Inflammatory macrophage treated with lipopolysaccharide for 1 hour (primary cell): ENCODE measurements around the gene LRRC4C.
"Not testable (repeated sequence)": the region's sequence is repeated elsewhere in the genome, so short reads cannot be mapped to it uniquely, and the experiment has no call there.

Experiments used
- DNase-seq, 2 donors: peaks; one replicate each; pipeline ENCODE4 v3.0.0-alpha.2; 2020 to 2022

The LRRC4C gene

DNA sequence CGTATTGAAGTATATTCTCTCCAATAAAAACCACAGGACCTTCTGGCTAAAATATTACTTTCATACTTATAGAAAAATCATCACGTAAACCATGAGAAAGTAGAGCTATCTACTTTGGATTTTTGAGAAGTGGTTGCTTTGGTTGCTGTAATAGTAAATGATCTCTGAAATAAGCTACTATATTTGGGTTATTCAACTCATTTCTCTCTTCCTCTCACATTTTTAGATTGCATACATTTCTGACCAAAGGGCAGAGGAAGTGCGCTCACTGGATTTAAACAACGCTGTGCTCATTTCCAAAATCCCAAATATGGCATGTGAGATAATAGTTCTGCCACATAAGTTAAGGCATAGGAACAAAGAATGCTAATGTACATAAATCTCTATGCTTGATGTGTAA lies 357.0 kb downstream of the LRRC4C start:
- DNase-seq = no peak

DNA sequence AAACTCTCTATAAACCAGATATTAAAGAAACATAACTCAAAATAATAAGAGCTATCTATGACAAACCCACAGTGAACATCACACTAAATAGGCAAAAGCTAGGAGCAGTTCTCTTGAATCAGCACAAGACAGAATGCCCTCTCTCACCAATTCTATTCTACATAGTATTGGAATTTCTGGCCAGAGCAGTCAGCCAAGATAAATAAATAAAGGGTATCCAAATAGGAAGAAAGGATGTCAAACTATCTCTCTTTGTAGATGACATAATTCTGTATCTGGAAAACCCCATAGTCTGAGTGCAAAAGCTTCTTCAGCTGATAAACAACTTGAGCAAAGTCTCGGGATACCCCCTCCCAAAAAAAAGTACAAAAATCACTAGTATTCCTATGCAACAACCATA lies 359.8 kb downstream of the LRRC4C start:
- DNase-seq = no peak

DNA sequence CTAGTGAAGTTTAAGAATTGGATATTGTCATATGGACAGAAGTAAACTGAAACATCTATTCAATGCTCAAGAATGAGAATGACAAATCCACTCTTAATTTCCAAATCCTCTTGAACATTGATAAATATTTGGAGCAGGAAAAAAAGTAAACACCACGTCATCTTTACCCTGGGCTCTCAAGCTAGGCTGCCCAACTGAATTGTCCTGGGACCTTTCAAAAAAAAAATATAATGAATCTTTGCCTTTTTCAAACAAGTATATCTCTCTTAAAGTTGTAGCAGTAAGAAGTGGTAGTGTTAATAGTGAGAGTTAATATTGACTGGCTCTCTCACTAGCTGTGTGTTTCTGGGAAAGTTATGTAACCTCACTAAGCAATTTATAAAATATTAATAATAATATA lies 374.3 kb downstream of the LRRC4C start:
- DNase-seq = no peak

DNA sequence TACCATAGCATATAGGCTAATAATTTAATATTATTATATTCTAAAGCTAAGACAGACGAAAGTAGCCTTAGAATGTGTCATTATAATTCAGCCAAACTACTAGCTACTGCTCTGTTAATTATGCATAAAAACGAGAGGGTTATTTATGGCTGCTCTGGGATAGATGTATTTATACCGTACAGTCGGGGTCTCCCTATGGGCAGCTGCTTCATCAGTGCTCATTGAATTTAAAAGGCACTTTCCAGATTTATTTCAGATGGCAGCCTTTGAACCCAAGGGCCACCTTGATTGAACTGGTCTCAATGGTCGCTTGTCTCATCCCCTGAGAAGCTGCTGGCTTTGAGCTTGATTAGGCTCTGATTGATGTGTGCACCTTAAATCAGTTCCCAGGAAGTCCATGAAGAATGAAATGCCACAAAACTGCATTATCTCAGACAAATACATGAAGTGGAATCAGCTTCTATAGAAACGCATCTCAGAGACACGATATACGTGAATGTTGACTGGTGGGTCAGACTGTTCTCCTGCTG lies 377.6 kb downstream of the LRRC4C start:
- no peak for DNase-seq

GRCh38 chr11:41074318-41074717 lies 385.1 kb downstream of the LRRC4C start:
- DNase-seq = no peak

- no peak for DNase-seq
These were observed 394.0 kb downstream of the LRRC4C start for GRCh38 chr11:41065432-41065831.

- DNase-seq = no peak
These were observed 401.3 kb downstream of the LRRC4C start for GRCh38 chr11:41058138-41058537.

DNA sequence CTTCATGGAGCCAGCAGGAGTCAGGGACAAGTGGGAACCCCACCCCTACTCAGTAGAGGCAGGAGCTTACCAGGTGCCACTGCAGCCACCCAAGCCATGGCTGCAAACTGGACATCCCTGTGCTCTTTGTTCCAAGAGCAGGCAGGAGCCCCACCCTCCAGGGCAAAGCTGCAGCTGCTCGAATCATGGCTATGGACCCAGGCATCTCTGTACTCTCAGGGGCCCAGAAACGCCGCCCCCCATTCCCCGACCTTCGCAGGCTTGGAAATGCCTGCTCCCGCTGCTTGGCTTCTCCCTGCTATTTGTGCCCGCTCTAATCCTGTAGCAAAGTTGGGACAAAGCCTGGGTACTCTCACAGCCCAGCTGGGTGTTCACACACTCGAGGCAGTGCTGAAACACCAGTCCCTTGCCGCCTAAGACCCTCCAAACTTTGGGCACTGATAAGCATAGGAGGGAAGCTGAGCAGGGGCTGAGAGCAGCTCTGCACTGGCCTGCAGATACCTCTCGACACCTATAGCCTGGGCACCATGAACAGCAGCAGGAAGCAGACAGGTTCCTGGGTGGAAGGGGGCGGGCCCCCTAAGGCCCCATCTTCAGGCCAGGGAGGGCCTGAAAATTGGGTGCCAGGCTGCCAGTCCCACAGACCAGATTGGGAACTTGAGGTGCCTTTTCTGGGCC lies 402.4 kb downstream of the LRRC4C start:
- DNase-seq = no peak

GRCh38 chr11:41053894-41054293 lies 405.6 kb downstream of the LRRC4C start:
- no peak for DNase-seq

DNA sequence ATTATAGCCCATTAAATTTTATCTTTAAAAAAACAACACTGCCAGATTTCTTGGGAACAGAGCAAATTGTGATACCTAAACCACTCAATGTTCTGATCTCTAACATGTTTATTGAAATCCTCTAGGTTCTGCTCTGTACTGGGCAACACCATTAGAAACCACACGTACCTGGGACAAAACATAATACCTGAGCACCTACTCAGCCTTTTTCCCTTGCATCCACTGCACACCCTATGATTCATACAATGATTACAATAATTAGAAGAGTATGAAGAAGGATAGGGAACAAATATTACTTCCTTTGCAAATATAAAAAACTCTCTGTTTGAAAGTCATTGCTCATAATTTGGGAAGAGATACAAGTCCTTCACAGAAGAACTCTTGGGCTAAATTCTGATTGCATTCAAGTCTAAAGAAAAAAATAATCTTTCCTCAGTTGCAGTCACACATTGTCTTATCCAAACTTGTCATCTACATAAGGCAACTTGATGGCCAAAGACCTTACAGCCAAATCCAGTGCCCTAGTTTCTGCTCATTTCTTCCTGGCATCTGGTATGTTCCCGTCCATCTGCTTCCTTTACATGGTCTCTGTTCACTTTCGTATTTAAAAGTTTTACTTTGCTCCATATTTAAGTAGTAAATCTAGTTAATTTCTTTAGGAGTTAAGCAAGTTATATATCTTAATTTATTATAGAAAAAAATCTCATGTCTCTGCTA lies 407.4 kb downstream of the LRRC4C start:
- no peak for DNase-seq

- DNase-seq = no peak
These were observed 408.7 kb downstream of the LRRC4C start for GRCh38 chr11:41050791-41051190.

DNA sequence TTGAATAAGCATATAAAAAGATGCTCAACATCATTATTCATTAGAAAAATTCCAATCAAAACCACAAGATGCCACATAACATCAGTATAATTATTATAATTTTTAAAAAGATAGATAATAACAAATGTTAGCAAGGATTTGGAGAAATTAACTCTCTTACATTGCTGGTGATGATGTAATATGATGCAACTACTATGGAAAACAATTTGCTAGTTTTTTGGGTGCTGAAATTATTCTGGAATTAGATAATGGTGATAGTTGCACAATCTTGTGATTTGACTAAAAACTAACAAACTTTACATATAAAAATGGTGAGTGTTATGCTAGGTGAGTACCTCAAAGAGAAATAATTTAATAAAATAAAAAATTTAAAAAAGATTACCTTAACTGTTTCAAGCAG lies 412.2 kb downstream of the LRRC4C start:
- DNase-seq = no peak

GRCh38 chr11:41045266-41045665 lies 414.2 kb downstream of the LRRC4C start:
- DNase-seq = no peak

GRCh38 chr11:41044747-41045146 lies 414.7 kb downstream of the LRRC4C start:
- no peak for DNase-seq

DNA sequence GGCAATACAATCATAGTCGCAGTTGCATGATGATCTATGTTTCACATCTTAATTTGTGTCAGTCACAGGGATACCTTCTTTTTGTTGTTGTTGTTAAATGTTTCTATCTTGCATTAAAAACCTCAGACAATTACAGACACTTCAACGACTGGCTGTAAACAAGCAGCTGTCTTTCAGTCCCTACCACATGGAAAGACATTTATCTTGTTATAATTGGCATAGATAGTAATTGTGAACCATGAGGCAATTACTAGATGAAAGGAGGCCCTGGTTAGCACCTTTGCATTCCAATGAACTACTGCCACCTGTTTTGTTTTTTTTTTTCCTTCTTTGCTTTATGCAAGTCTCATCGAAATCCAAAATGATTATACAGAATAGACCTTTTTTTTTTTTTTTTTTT lies 416.8 kb downstream of the LRRC4C start:
- DNase-seq = no peak

DNA sequence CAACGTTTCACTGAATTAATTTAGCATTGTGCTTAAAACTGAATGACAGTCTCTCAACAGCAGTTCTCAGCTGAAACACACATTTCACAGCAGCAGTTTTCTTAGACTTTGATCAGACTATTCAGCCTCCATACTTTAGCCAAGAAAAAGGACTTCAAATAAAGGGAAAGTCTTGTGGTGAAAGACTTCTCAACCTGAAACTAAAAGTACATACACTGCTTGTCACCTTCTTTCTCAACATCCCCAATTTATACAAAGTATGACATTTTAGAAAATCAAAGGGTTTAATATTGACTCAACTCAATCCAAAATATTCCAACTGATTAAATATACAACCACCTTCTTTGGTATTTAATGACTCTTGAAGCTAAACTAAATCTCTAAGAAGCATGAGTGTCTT lies 419.0 kb downstream of the LRRC4C start:
- DNase-seq = no peak

DNA sequence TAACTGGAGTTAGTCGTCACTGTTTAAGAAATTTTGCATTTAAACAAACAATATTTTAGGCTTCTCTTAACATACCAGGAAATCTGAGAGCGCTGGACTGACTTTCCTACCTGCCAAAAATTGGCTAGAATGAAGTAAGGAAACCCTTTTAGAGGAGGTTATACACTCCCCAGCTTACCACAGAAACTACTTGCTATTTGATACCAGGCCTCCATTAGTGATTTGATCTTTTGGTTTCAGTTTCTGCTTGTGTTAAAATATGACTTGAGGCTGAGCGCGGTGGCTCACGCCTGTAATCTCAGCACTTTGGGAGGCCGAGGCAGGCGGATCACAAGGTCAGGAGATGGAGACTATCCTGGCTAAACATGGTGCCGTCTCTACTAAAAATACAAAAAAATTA lies 419.9 kb downstream of the LRRC4C start:
- no peak for DNase-seq

DNA sequence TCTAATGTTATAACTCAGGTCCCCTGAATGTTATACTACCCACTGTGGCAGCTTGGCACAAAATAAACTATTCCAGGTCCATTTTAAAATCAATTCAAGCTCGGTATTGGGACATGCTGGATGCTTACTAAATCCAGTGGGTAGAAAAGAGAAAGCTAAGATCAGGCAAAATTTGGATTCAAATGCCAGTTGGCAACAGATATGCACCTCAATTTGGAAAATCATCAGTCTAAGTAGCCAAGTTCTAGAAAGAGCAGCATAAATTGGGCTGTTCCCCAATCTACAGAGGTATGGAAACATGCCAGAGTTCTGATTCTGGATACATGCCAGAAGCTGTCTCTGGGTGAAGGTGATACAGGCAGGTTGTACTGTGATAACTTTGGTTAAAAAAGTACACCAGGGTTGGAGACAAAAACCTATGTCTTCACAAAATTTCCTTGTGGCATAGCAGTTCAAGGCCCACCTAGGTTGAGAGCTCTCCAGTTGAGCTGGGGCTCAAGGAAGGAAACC lies 427.8 kb downstream of the LRRC4C start:
- no peak for DNase-seq

DNA sequence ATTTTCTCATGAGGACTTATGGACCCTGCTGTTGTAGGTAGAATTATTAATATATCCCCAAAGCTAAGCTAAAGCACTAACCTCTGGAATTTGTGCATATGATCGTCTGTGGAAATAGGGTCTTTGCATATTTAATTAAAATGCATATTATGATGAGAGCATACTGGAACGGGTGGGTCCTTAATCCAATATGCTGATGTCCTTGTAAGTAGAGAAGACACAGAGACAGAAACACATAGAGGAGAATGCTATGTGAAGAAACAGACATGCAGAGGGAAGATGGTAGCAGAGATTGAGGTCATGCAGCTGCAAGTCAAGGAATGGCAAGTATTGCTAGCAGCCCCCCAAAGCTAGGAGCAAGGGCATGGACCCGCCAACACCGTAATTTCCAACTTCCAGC lies 439.2 kb downstream of the LRRC4C start:
- DNase-seq = no peak

GRCh38 chr11:41019666-41020065 lies 439.8 kb downstream of the LRRC4C start:
- not testable (repeated sequence) for DNase-seq

DNA sequence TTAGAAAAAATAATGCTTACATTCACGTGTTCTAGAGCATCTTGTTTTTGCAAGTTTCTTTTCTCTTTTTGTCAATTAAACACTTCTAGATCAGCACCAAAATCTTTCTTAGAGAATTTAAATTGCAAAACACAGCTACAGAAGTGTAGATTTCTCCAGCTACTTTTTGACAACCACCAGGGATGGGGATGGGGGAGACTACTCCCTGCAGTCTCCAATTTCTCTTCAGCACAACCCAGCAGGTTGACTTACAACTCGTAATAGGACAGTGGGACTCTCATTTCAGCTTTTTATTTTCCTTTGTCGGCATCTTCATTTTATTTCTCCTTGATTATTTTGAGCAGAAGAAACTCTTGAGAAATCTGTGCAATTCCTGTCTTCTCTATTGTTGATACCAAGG lies 441.2 kb downstream of the LRRC4C start:
- no peak for DNase-seq

GRCh38 chr11:41010361-41011050 lies 448.9 kb downstream of the LRRC4C start:
- DNase-seq = no peak

- DNase-seq = no peak
These were observed 453.5 kb downstream of the LRRC4C start for GRCh38 chr11:41005986-41006385.
